H9 (cell line): ENCODE measurements around the gene KCNAB3. TPM values are rescaled to one million over a fixed set of nuclear protein-coding genes. Genes with fewer than 3 reads are reported as not detected.
A peak's percentile ranks its signal among the peaks of the same experiment; 100 is the strongest.

ENCODE experiments used
- DNase-seq: peaks from one replicate; pipeline ENCODE4 v3.0.0-alpha.2; 2017
- H2AFZ ChIP-seq: one replicate; pipeline ENCODE4 v1.6.1; 2013; ENCODE audit warnings: mild to moderate bottlenecking, low read length, control low read depth, moderate library complexity
- H2AK5ac ChIP-seq: 2 replicates; pipeline ENCODE4 v1.6.1; 2013; ENCODE audit warnings: low read length, control low read depth, mixed read lengths; ENCODE audit not compliant: insufficient read length
- H2BK120ac ChIP-seq: one replicate; pipeline ENCODE4 v1.6.1; 2013; ENCODE audit warnings: low read depth, mild to moderate bottlenecking, low read length, control low read depth, inconsistent platforms; ENCODE audit not compliant: poor library complexity, severe bottlenecking
- H2BK12ac ChIP-seq: 2 replicates; pipeline ENCODE4 v1.6.1; 2013; ENCODE audit warnings: low read length, control low read depth, mixed read lengths, low read depth; ENCODE audit not compliant: insufficient read length
- H2BK15ac ChIP-seq: 2 replicates; pipeline ENCODE4 v1.6.1; 2013; ENCODE audit warnings: low read depth, low read length, control low read depth
- H2BK20ac ChIP-seq: one replicate; pipeline ENCODE4 v1.6.1; 2013; ENCODE audit warnings: low read depth, mild to moderate bottlenecking, low read length, control low read depth, inconsistent platforms; ENCODE audit not compliant: poor library complexity, severe bottlenecking
- H2BK5ac ChIP-seq: 2 replicates; pipeline ENCODE4 v1.6.1; 2013; ENCODE audit warnings: low read length, control low read depth, mixed read lengths; ENCODE audit not compliant: insufficient read length
- H3K14ac ChIP-seq: 2 replicates; pipeline ENCODE4 v1.6.1; 2013; ENCODE audit warnings: low read length, control low read depth; ENCODE audit not compliant: insufficient read depth
- H3K18ac ChIP-seq: 2 replicates; pipeline ENCODE4 v1.6.1; 2013; ENCODE audit warnings: low read depth, mild to moderate bottlenecking, mixed read lengths, low read length, control low read depth; ENCODE audit not compliant: insufficient read length
- H3K23ac ChIP-seq: 2 replicates; pipeline ENCODE4 v1.6.1; 2013; ENCODE audit warnings: low read length, control low read depth, mixed read lengths, low read depth; ENCODE audit not compliant: insufficient read length
- H3K23me2 ChIP-seq: 2 replicates; pipeline ENCODE4 v1.6.1; 2013; ENCODE audit warnings: low read depth, mild to moderate bottlenecking, mixed read lengths, low read length, control low read depth; ENCODE audit not compliant: insufficient read length, poor library complexity, severe bottlenecking
- H3K27ac ChIP-seq: 2 replicates; pipeline ENCODE4 v1.5.1; 2013; ENCODE audit warnings: low read length, control low read depth, mixed read lengths, low read depth; ENCODE audit not compliant: insufficient read length
- H3K27me3 ChIP-seq: 2 replicates; pipeline ENCODE4 v1.6.1; 2013; ENCODE audit warnings: low read length, control low read depth, inconsistent platforms; ENCODE audit not compliant: insufficient read depth
- H3K4ac ChIP-seq: 2 replicates; pipeline ENCODE4 v1.6.1; 2013; ENCODE audit warnings: low read depth, mild to moderate bottlenecking, control low read depth, inconsistent platforms, low read length, moderate library complexity
- H3K4me1 ChIP-seq: 2 replicates; pipeline ENCODE4 v1.6.1; 2013; ENCODE audit warnings: low read length, control low read depth, inconsistent platforms; ENCODE audit not compliant: insufficient read depth
- H3K4me2 ChIP-seq: 2 replicates; pipeline ENCODE4 v1.6.1; 2013; ENCODE audit warnings: low read length, control low read depth, mixed read lengths; ENCODE audit not compliant: insufficient read length, insufficient read depth
- H3K56ac ChIP-seq: 2 replicates; pipeline ENCODE4 v1.6.1; 2013; ENCODE audit warnings: low read depth, mild to moderate bottlenecking, mixed read lengths, low read length, control low read depth; ENCODE audit not compliant: insufficient read length
- H3K79me1 ChIP-seq: 2 replicates; pipeline ENCODE4 v1.6.1; 2013; ENCODE audit warnings: low read depth, mild to moderate bottlenecking, moderate library complexity, low read length, control low read depth, inconsistent platforms; ENCODE audit not compliant: insufficient read depth, poor library complexity, severe bottlenecking
- H3K79me2 ChIP-seq: 2 replicates; pipeline ENCODE4 v1.6.1; 2013; ENCODE audit warnings: low read length, control low read depth, inconsistent platforms; ENCODE audit not compliant: insufficient read depth
- H3K9ac ChIP-seq: 2 replicates; pipeline ENCODE4 v1.6.1; 2013; ENCODE audit warnings: low read length, control low read depth, mixed read lengths; ENCODE audit not compliant: insufficient read length; ENCODE audit errors: extremely low read depth
- H3K9me3 ChIP-seq: one replicate; pipeline ENCODE4 v1.6.1; 2013; ENCODE audit warnings: low read depth, low read length, inconsistent platforms; ENCODE audit not compliant: control insufficient read depth
- H3T11ph ChIP-seq: one replicate; pipeline ENCODE4 v1.6.1; 2013; ENCODE audit warnings: mild to moderate bottlenecking, low read length, control low read depth, inconsistent platforms
- H4K20me1 ChIP-seq: one replicate; pipeline ENCODE4 v1.6.1; 2013; ENCODE audit not compliant: control insufficient read depth, insufficient read length, insufficient read depth
- H4K5ac ChIP-seq: 2 replicates; pipeline ENCODE4 v1.6.1; 2013; ENCODE audit warnings: low read depth, mild to moderate bottlenecking, mixed read lengths, low read length, control low read depth; ENCODE audit not compliant: insufficient read length
- H4K8ac ChIP-seq: replicated peaks from 2 replicates; pipeline ENCODE4 v1.6.1; 2013; ENCODE audit warnings: low read length, control low read depth, mixed read lengths, low read depth; ENCODE audit not compliant: insufficient read length
- H4K91ac ChIP-seq: 2 replicates; pipeline ENCODE4 v1.6.1; 2013; ENCODE audit warnings: low read depth, mild to moderate bottlenecking, moderate library complexity, mixed read lengths, low read length, control low read depth; ENCODE audit not compliant: insufficient read length
- H3K27ac Mint-ChIP-seq, 3 experiments: 2 replicates in 2 of 3; 3 replicates in 1 of 3; pipeline ENCODE4 v1.8.0; 2020 to 2021; ENCODE audit warnings: mixed read lengths in 3 of 3, mild to moderate bottlenecking in 1 of 3, moderate library complexity in 1 of 3
- H3K27me3 Mint-ChIP-seq: 2 replicates; pipeline ENCODE4 v1.8.0; 2021; ENCODE audit warnings: low read depth, mild to moderate bottlenecking, moderate library complexity, mixed read lengths
- H3K36me3 Mint-ChIP-seq, 3 experiments: 2 replicates in 2 of 3; 3 replicates in 1 of 3; pipeline ENCODE4 v1.8.0; 2020 to 2021; ENCODE audit warnings: low read depth in 3 of 3, mixed read lengths in 3 of 3; ENCODE audit not compliant: insufficient read depth in 1 of 3
- H3K4me1 Mint-ChIP-seq, 2 experiments: 2 replicates each; pipeline ENCODE4 v1.8.0; 2020; ENCODE audit warnings: mixed read lengths in 2 of 2
- H3K4me3 Mint-ChIP-seq, 2 experiments: 2 replicates in 1 of 2; 3 replicates in 1 of 2; pipeline ENCODE4 v1.8.0; 2020 to 2021; ENCODE audit warnings: mild to moderate bottlenecking in 2 of 2, mixed read lengths in 2 of 2, moderate library complexity in 1 of 2
- H3K9me3 Mint-ChIP-seq, 2 experiments: 2 replicates in 1 of 2; 3 replicates in 1 of 2; pipeline ENCODE4 v1.8.0; 2020; ENCODE audit warnings: mild to moderate bottlenecking in 2 of 2, mixed read lengths in 2 of 2, moderate library complexity in 1 of 2
- WGBS: extraction: QIAGEN DNeasy Blood & Tissue Kit; methylation state at CpG from one replicate; pipeline ENCODE4 v1.1.7; 2013; ENCODE audit warnings: missing lambda C conversion rate, low lambda C conversion rate, mixed read lengths; ENCODE audit not compliant: insufficient read length; ENCODE audit errors: extremely low coverage; 5-methylcytosine and 5-hydroxymethylcytosine counted together
- total RNA-seq: library from RNA; stranded (reverse); gene quantifications from 2 replicates; pipeline ENCODE4 v1.2.1, GENCODE V29; 2021
- TF ChIP-seq, protein P1 (sequence below): fragments of 200-600 bp; sonication (generic); conservative IDR thresholded peaks from 3 replicates; pipeline ENCODE4 v1.8.0; 2021; ENCODE audit warnings: antibody characterized with exemption, mild to moderate bottlenecking

KCNAB3 gene
- total RNA-seq, 1 experiment from 2014 or later, result 6.4 TPM

DNA sequence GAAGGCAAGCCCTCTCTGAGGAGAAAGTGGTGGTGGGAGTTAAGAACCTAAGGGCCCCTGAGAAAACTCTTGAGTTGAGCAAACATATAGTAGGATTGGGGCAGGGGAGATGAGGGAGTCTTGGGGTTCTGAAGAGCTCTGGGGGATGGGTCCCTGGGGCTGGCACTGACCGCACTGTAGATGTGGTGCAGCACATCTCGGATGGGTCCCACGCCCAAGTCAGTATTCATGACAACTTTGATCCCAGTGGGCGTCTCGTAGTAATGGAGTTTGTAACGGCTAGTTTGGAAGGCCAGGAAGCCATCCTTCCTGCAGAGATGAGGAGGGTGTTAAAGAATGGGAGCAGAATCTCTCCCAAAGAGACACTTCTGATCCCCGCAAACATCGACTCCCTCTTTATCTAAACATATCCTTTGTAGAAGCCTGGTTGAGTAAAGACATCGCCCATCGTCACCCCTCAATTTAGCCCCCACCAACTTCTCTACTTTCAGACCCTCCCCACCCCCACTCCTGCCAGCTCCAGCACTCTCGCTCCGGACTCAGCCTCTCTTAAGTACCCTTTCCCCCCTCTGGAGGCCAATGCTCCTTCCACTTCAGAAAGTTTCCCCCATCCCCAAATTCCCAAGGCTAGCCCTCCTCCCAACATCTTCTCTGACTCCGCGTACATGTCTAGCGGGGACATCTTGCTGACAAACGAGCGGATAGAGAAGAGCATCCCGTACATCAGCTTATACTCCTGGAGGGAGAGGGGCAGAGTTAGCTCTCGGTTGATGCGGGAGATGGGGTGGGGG lies 1.4 kb upstream of the KCNAB3 start:
- no peak overlapping the region for H2AFZ ChIP-seq

More for the DNA sequence above, 1.4 kb upstream of the KCNAB3 start:
- H3K23ac ChIP-seq, result no peak overlapping the region
- no peak overlapping the region for H3K18ac ChIP-seq
- no peaks in the 10 kb centered on the region for H3K4me1 ChIP-seq
- H3K4me1 Mint-ChIP-seq, result peaks cover 31 to 36% of the 10 kb centered on the region in 2 experiments
- H3K79me1 ChIP-seq, result no peaks in the 10 kb centered on the region
- no CpG with 5 or more reads among the region's 20 CpGs for WGBS
- no peak overlapping the region for H4K8ac ChIP-seq
- peaks cover 21% of the 10 kb centered on the region; the same call in 1 of the 2 replicates for H3K27me3 ChIP-seq
- H2BK12ac ChIP-seq, result no peak overlapping the region
- peak overlapping the region; percentile 93 to 94 for H3K4me3 Mint-ChIP-seq
- H3K27me3 Mint-ChIP-seq, result peaks cover 40% of the 10 kb centered on the region
- no peak overlapping the region for H2BK20ac ChIP-seq
- H3K9ac ChIP-seq, result peak overlapping the region; percentile 7
- no peak overlapping the region for H2BK5ac ChIP-seq
- no peak overlapping the region for H2BK15ac ChIP-seq
- H4K91ac ChIP-seq, result no peak overlapping the region
- H3K36me3 Mint-ChIP-seq, result peaks cover 2 to 16% (median 13%) of the 10 kb centered on the region in 3 experiments; a peak in 5 of 7 replicates
- H4K20me1 ChIP-seq, result no peaks in the 10 kb centered on the region
- TF ChIP-seq, protein P1, sequence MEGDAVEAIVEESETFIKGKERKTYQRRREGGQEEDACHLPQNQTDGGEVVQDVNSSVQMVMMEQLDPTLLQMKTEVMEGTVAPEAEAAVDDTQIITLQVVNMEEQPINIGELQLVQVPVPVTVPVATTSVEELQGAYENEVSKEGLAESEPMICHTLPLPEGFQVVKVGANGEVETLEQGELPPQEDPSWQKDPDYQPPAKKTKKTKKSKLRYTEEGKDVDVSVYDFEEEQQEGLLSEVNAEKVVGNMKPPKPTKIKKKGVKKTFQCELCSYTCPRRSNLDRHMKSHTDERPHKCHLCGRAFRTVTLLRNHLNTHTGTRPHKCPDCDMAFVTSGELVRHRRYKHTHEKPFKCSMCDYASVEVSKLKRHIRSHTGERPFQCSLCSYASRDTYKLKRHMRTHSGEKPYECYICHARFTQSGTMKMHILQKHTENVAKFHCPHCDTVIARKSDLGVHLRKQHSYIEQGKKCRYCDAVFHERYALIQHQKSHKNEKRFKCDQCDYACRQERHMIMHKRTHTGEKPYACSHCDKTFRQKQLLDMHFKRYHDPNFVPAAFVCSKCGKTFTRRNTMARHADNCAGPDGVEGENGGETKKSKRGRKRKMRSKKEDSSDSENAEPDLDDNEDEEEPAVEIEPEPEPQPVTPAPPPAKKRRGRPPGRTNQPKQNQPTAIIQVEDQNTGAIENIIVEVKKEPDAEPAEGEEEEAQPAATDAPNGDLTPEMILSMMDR, result no peak
- no peak overlapping the region for H2AK5ac ChIP-seq
- H4K5ac ChIP-seq, result no peak overlapping the region
- no peak overlapping the region for H2BK120ac ChIP-seq
- H3K9me3 ChIP-seq, result no peaks in the 10 kb centered on the region
- H3K14ac ChIP-seq, result no peak overlapping the region
- no peak overlapping the region for H3K27ac ChIP-seq
- no peaks in the 10 kb centered on the region for H3K79me2 ChIP-seq
- no peak for DNase-seq
- peak overlapping the region; percentile 96 for H3K4me2 ChIP-seq
- H3K27ac Mint-ChIP-seq, result no peak overlapping the region
- no peaks in the 10 kb centered on the region for H3K9me3 Mint-ChIP-seq
- peaks cover 14% of the 10 kb centered on the region for H3K23me2 ChIP-seq
- no peak overlapping the region for H3K56ac ChIP-seq
- H3T11ph ChIP-seq, result no peak overlapping the region
- no peak overlapping the region for H3K4ac ChIP-seq
